Liver (tissue), 3 donors: Measurements from ENCODE around the gene STYXL2.

Experiments used
- ATF3 ChIP-seq: IDR thresholded peaks from 2 replicates; pipeline ENCODE4 v1.6.1; 2016; ENCODE audit warnings: antibody characterized with exemption
- EGR1 ChIP-seq, 2 donors: IDR thresholded peaks; 2 replicates each; pipeline ENCODE4 v1.6.1; 2016 to 2018; ENCODE audit warnings: antibody characterized with exemption in 2 of 2, low read depth in 2 of 2
- RAD21 ChIP-seq, 2 donors: IDR thresholded peaks; 2 replicates each; pipeline ENCODE4 v1.6.1; 2016; ENCODE audit warnings: antibody characterized with exemption in 2 of 2, mild to moderate bottlenecking in 2 of 2
- REST ChIP-seq: IDR thresholded peaks from 2 replicates; pipeline ENCODE4 v1.6.1; 2016; ENCODE audit warnings: antibody characterized with exemption, mild to moderate bottlenecking
- SP1 ChIP-seq: IDR thresholded peaks from 2 replicates; pipeline ENCODE4 v1.6.1; 2018; ENCODE audit warnings: antibody characterized with exemption, mild to moderate bottlenecking
- YY1 ChIP-seq: IDR thresholded peaks from 2 replicates; pipeline ENCODE4 v1.6.1; 2016; ENCODE audit warnings: antibody characterized with exemption, mild to moderate bottlenecking
- TF ChIP-seq, protein P1 (sequence below): fragments of 150-350 bp; IDR thresholded peaks from 2 replicates; pipeline ENCODE4 v1.5.1; 2017; ENCODE audit warnings: improper control_type of control experiment, low read depth, low read length; ENCODE audit not compliant: missing input control
- TF ChIP-seq, protein P2 (sequence below): IDR thresholded peaks from 2 replicates; pipeline ENCODE4 v1.6.1; 2016; ENCODE audit warnings: antibody characterized with exemption
- TF ChIP-seq, protein P3 (sequence below): IDR thresholded peaks from 2 replicates; pipeline ENCODE4 v1.6.1; 2016; ENCODE audit warnings: antibody characterized with exemption
- donor health status: healthy.
- donor health status: healthy.

DNA sequence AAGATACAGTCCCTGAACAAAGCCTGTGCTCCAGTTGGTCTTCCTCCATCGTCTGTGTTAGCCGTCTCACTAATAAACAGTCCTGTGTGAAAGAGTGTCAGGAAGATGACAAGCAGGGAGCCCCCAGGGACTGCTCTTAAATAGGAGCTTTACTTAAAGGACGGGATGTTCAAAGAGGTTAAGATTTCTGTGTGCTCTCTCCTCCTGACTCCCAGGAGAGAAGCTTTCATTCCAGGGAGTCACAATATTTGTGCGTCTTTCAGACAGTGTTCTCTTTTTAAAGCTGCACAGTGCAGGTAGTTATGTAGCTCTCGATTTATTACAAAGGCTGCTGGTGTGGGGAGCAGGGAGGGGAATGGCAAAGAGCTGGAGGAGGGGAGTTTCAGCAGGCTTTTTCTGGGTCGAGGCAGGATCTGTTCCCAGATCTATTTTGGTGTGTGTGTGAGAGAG lies 43.5 kb downstream of the STYXL2 start:
- TF ChIP-seq, protein P1, sequence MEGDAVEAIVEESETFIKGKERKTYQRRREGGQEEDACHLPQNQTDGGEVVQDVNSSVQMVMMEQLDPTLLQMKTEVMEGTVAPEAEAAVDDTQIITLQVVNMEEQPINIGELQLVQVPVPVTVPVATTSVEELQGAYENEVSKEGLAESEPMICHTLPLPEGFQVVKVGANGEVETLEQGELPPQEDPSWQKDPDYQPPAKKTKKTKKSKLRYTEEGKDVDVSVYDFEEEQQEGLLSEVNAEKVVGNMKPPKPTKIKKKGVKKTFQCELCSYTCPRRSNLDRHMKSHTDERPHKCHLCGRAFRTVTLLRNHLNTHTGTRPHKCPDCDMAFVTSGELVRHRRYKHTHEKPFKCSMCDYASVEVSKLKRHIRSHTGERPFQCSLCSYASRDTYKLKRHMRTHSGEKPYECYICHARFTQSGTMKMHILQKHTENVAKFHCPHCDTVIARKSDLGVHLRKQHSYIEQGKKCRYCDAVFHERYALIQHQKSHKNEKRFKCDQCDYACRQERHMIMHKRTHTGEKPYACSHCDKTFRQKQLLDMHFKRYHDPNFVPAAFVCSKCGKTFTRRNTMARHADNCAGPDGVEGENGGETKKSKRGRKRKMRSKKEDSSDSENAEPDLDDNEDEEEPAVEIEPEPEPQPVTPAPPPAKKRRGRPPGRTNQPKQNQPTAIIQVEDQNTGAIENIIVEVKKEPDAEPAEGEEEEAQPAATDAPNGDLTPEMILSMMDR: no peak
- TF ChIP-seq ATF3 (no peak), RAD21 (IDR thresholded peaks at IDR 0.05) (no peak), YY1 (no peak), REST (no peak), EGR1 (IDR thresholded peaks at IDR 0.05; ENCODE audit: low read depth in 2 of 2) (no peak), SP1 (no peak)
- TF ChIP-seq, protein P2, sequence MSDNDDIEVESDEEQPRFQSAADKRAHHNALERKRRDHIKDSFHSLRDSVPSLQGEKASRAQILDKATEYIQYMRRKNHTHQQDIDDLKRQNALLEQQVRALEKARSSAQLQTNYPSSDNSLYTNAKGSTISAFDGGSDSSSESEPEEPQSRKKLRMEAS: no peak
- TF ChIP-seq, protein P3, sequence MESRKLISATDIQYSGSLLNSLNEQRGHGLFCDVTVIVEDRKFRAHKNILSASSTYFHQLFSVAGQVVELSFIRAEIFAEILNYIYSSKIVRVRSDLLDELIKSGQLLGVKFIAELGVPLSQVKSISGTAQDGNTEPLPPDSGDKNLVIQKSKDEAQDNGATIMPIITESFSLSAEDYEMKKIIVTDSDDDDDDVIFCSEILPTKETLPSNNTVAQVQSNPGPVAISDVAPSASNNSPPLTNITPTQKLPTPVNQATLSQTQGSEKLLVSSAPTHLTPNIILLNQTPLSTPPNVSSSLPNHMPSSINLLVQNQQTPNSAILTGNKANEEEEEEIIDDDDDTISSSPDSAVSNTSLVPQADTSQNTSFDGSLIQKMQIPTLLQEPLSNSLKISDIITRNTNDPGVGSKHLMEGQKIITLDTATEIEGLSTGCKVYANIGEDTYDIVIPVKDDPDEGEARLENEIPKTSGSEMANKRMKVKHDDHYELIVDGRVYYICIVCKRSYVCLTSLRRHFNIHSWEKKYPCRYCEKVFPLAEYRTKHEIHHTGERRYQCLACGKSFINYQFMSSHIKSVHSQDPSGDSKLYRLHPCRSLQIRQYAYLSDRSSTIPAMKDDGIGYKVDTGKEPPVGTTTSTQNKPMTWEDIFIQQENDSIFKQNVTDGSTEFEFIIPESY: no peak
